Mesenchymal stem cell (in vitro differentiated cells and primary cell): ENCODE results near the gene HABP2.

Experiments used
- DNase-seq: peaks from one replicate; pipeline ENCODE4 v3.0.0-alpha.2; 2013
- H2AFZ ChIP-seq: one replicate; pipeline ENCODE4 v1.6.1; 2013; ENCODE audit warnings: low read depth, mild to moderate bottlenecking, control low read depth, inconsistent platforms, low read length, moderate library complexity
- H2AK5ac ChIP-seq: 2 replicates; pipeline ENCODE4 v1.6.1; 2013; ENCODE audit warnings: low read length, moderate library complexity, mild to moderate bottlenecking, inconsistent platforms; ENCODE audit not compliant: severe bottlenecking
- H2BK120ac ChIP-seq: one replicate; pipeline ENCODE4 v1.6.1; 2013; ENCODE audit warnings: low read depth, mild to moderate bottlenecking, inconsistent platforms, low read length, moderate library complexity
- H2BK12ac ChIP-seq, 2 experiments: one replicate each; pipeline ENCODE4 v1.6.1; 2013; ENCODE audit warnings: inconsistent platforms in 2 of 2, low read length in 2 of 2, mild to moderate bottlenecking in 2 of 2, moderate library complexity in 2 of 2, control low read depth in 1 of 2
- H2BK15ac ChIP-seq: one replicate; pipeline ENCODE4 v1.6.1; 2013; ENCODE audit warnings: mild to moderate bottlenecking, low read depth, inconsistent platforms; ENCODE audit not compliant: poor library complexity, severe bottlenecking
- H2BK5ac ChIP-seq: 2 replicates; pipeline ENCODE4 v1.6.1; 2013; ENCODE audit warnings: low read depth, mild to moderate bottlenecking, low read length, control low read depth, inconsistent platforms; ENCODE audit not compliant: poor library complexity, severe bottlenecking
- H3K14ac ChIP-seq, 2 experiments: one replicate each; pipeline ENCODE4 v1.6.1; 2013; ENCODE audit warnings: inconsistent platforms in 2 of 2, low read length in 2 of 2, control low read depth in 1 of 2, mild to moderate bottlenecking in 1 of 2, moderate library complexity in 1 of 2
- H3K18ac ChIP-seq, 2 experiments: one replicate each; pipeline ENCODE4 v1.6.1; 2013; ENCODE audit warnings: inconsistent platforms in 2 of 2, low read length in 2 of 2, control low read depth in 1 of 2, low read depth in 1 of 2, mild to moderate bottlenecking in 1 of 2
- H3K23ac ChIP-seq, 2 experiments: one replicate each; pipeline ENCODE4 v1.6.1; 2013; ENCODE audit warnings: inconsistent platforms in 2 of 2, low read length in 2 of 2, mild to moderate bottlenecking in 2 of 2, moderate library complexity in 2 of 2, control low read depth in 1 of 2
- H3K27ac ChIP-seq: 2 replicates; pipeline ENCODE4 v1.5.1; 2013; ENCODE audit warnings: mild to moderate bottlenecking, moderate library complexity, low read length, control low read depth, inconsistent platforms; ENCODE audit not compliant: poor library complexity, severe bottlenecking
- H3K27me3 ChIP-seq, 2 experiments: 2 replicates each; pipeline versions ENCODE4 v1.6.1 to v1.7.0; 2013; ENCODE audit warnings: low read length in 2 of 2, mild to moderate bottlenecking in 2 of 2, moderate library complexity in 2 of 2, control low read depth in 1 of 2, inconsistent platforms in 1 of 2; ENCODE audit not compliant: control insufficient read depth in 1 of 2, insufficient read depth in 1 of 2
- H3K36me3 ChIP-seq, 2 experiments: 2 replicates each; pipeline versions ENCODE4 v1.6.1 to v1.7.0; 2013; ENCODE audit warnings: low read length in 2 of 2, control low read depth in 1 of 2, inconsistent platforms in 1 of 2, low read depth in 1 of 2, mild to moderate bottlenecking in 1 of 2; ENCODE audit not compliant: insufficient read depth in 2 of 2, control insufficient read depth in 1 of 2
- H3K4ac ChIP-seq, 2 experiments: one replicate each; pipeline ENCODE4 v1.6.1; 2013; ENCODE audit warnings: inconsistent platforms in 2 of 2, low read length in 2 of 2, mild to moderate bottlenecking in 2 of 2, moderate library complexity in 2 of 2, control low read depth in 1 of 2, low read depth in 1 of 2
- H3K4me1 ChIP-seq: 2 replicates; pipeline ENCODE4 v1.6.1; 2013; ENCODE audit warnings: low read depth, low read length, control low read depth; ENCODE audit not compliant: control insufficient read depth, insufficient read depth
- H3K4me2 ChIP-seq: 2 replicates; pipeline ENCODE4 v1.6.1; 2013; ENCODE audit warnings: low read length, mild to moderate bottlenecking, inconsistent platforms; ENCODE audit not compliant: poor library complexity, severe bottlenecking
- H3K4me3 ChIP-seq, 2 experiments: 2 replicates each; pipeline versions ENCODE4 v1.5.1 to v1.7.0; 2013; ENCODE audit warnings: low read length in 2 of 2, mild to moderate bottlenecking in 2 of 2, control low read depth in 1 of 2, low read depth in 1 of 2; ENCODE audit not compliant: insufficient read depth in 1 of 2
- H3K79me1 ChIP-seq: replicated peaks from 2 replicates; pipeline ENCODE4 v1.6.1; 2013; ENCODE audit warnings: mild to moderate bottlenecking, control low read depth, low read length, inconsistent platforms; ENCODE audit not compliant: poor library complexity, severe bottlenecking
- H3K9ac ChIP-seq: 2 replicates; pipeline ENCODE4 v1.7.0; 2013; ENCODE audit warnings: mild to moderate bottlenecking, low read length, moderate library complexity
- H3K9me3 ChIP-seq: 2 replicates; pipeline ENCODE4 v1.7.0; 2013; ENCODE audit warnings: mild to moderate bottlenecking, low read length; ENCODE audit not compliant: control insufficient read depth
- H4K8ac ChIP-seq: one replicate; pipeline ENCODE4 v1.6.1; 2013; ENCODE audit warnings: inconsistent platforms, mild to moderate bottlenecking, low read length, moderate library complexity
- H4K91ac ChIP-seq: one replicate; pipeline ENCODE4 v1.6.1; 2013; ENCODE audit warnings: mild to moderate bottlenecking, low read length, inconsistent platforms
- WGBS: methylation state at CpG from one replicate; pipeline ENCODE4 v1.1.7; 2013; ENCODE audit warnings: mixed read lengths; 5-methylcytosine and 5-hydroxymethylcytosine counted together

Gene HABP2

GRCh38 chr10:113522460-113522859 lies 30.4 kb upstream of the HABP2 start:
- no peak overlapping the region for H3K14ac ChIP-seq
- H3K9me3 ChIP-seq, result no peaks in the 10 kb centered on the region
- H2AK5ac ChIP-seq, result no peak overlapping the region
- H3K4ac ChIP-seq, result no peak overlapping the region
- no peak overlapping the region for H3K23ac ChIP-seq
- H2BK12ac ChIP-seq, result no peak overlapping the region
- H4K91ac ChIP-seq, result no peak overlapping the region
- H3K27ac ChIP-seq, result no peak overlapping the region
- H4K8ac ChIP-seq, result no peak overlapping the region
- H3K18ac ChIP-seq, result no peak overlapping the region
- no peak overlapping the region for H2AFZ ChIP-seq
- no peak overlapping the region for H3K9ac ChIP-seq
- H3K4me1 ChIP-seq, result no peaks in the 10 kb centered on the region
- WGBS, result 73% methylated on average over 2 of the region's 4 CpGs
- H3K4me2 ChIP-seq, result no peak overlapping the region
- no peak overlapping the region for H2BK15ac ChIP-seq
- H2BK120ac ChIP-seq, result no peak overlapping the region
- H3K79me1 ChIP-seq, result no peaks in the 10 kb centered on the region
- no peaks in the 10 kb centered on the region for H3K36me3 ChIP-seq
- no peak for DNase-seq
- peaks cover 8 to 9% of the 10 kb centered on the region in 2 experiments for H3K27me3 ChIP-seq
- H2BK5ac ChIP-seq, result no peak overlapping the region
- no peak overlapping the region for H3K4me3 ChIP-seq

- H3K9ac ChIP-seq, result no peak overlapping the region
- H3K14ac ChIP-seq, result no peak overlapping the region
- no peak overlapping the region for H2BK15ac ChIP-seq
- H3K4me3 ChIP-seq, result no peak overlapping the region
- H4K8ac ChIP-seq, result no peak overlapping the region
- H2BK5ac ChIP-seq, result no peak overlapping the region
- H2AK5ac ChIP-seq, result no peak overlapping the region
- H3K4me2 ChIP-seq, result no peak overlapping the region
- no peak overlapping the region for H3K18ac ChIP-seq
- H3K23ac ChIP-seq, result no peak overlapping the region
- H2BK120ac ChIP-seq, result no peak overlapping the region
- no peak overlapping the region for H3K4ac ChIP-seq
- H4K91ac ChIP-seq, result no peak overlapping the region
- no peak overlapping the region for H2BK12ac ChIP-seq
- H3K36me3 ChIP-seq, result no peaks in the 10 kb centered on the region
- H3K79me1 ChIP-seq, result no peaks in the 10 kb centered on the region
- no peaks in the 10 kb centered on the region for H3K9me3 ChIP-seq
- 78% methylated on average over 5 of the region's 5 CpGs for WGBS
- H2AFZ ChIP-seq, result no peak overlapping the region
- no peak for DNase-seq
- H3K4me1 ChIP-seq, result no peaks in the 10 kb centered on the region
- H3K27me3 ChIP-seq, result peaks cover 11 to 13% of the 10 kb centered on the region in 2 experiments
- no peak overlapping the region for H3K27ac ChIP-seq
These were observed 29.8 kb upstream of the HABP2 start for GRCh38 chr10:113523071-113523470.

GRCh38 chr10:113523628-113524027 lies 29.2 kb upstream of the HABP2 start:
- no peak overlapping the region for H3K9ac ChIP-seq
- H3K4ac ChIP-seq, result no peak overlapping the region
- H2AFZ ChIP-seq, result no peak overlapping the region
- no peaks in the 10 kb centered on the region for H3K79me1 ChIP-seq
- no peaks in the 10 kb centered on the region for H3K9me3 ChIP-seq
- H3K4me2 ChIP-seq, result no peak overlapping the region
- H4K8ac ChIP-seq, result no peak overlapping the region
- H4K91ac ChIP-seq, result no peak overlapping the region
- no peak overlapping the region for H3K4me3 ChIP-seq
- H3K14ac ChIP-seq, result no peak overlapping the region
- no peak overlapping the region for H2BK5ac ChIP-seq
- no peak overlapping the region for H2BK120ac ChIP-seq
- no peak overlapping the region for H2BK15ac ChIP-seq
- no peak overlapping the region for H2BK12ac ChIP-seq
- H2AK5ac ChIP-seq, result no peak overlapping the region
- DNase-seq, result no peak
- H3K23ac ChIP-seq, result no peak overlapping the region
- WGBS, result no CpG with 5 or more reads among the region's 1 CpG
- no peaks in the 10 kb centered on the region for H3K36me3 ChIP-seq
- H3K27ac ChIP-seq, result no peak overlapping the region
- H3K4me1 ChIP-seq, result no peaks in the 10 kb centered on the region
- H3K18ac ChIP-seq, result no peak overlapping the region
- H3K27me3 ChIP-seq, result peaks cover 14 to 17% of the 10 kb centered on the region in 2 experiments

- no peak overlapping the region for H3K18ac ChIP-seq
- H3K36me3 ChIP-seq, result no peaks in the 10 kb centered on the region
- H2BK15ac ChIP-seq, result no peak overlapping the region
- H2AFZ ChIP-seq, result no peak overlapping the region
- H4K91ac ChIP-seq, result no peak overlapping the region
- peaks cover 17 to 19% of the 10 kb centered on the region in 2 experiments for H3K27me3 ChIP-seq
- H4K8ac ChIP-seq, result no peak overlapping the region
- no peak overlapping the region for H3K4me3 ChIP-seq
- no peak overlapping the region for H2BK120ac ChIP-seq
- no peaks in the 10 kb centered on the region for H3K79me1 ChIP-seq
- H3K14ac ChIP-seq, result no peak overlapping the region
- no peak overlapping the region for H3K4me2 ChIP-seq
- H3K4ac ChIP-seq, result no peak overlapping the region
- H3K9ac ChIP-seq, result no peak overlapping the region
- H2BK12ac ChIP-seq, result no peak overlapping the region
- 38% methylated on average over 3 of the region's 3 CpGs for WGBS
- H3K23ac ChIP-seq, result no peak overlapping the region
- no peak overlapping the region for H2AK5ac ChIP-seq
- H3K9me3 ChIP-seq, result no peaks in the 10 kb centered on the region
- no peak for DNase-seq
- no peak overlapping the region for H2BK5ac ChIP-seq
- H3K4me1 ChIP-seq, result no peaks in the 10 kb centered on the region
- no peak overlapping the region for H3K27ac ChIP-seq
These were observed 28.7 kb upstream of the HABP2 start for GRCh38 chr10:113524120-113524519.
